ENCODE data around the gene GRIN1.

GRIN1 gene

DNA sequence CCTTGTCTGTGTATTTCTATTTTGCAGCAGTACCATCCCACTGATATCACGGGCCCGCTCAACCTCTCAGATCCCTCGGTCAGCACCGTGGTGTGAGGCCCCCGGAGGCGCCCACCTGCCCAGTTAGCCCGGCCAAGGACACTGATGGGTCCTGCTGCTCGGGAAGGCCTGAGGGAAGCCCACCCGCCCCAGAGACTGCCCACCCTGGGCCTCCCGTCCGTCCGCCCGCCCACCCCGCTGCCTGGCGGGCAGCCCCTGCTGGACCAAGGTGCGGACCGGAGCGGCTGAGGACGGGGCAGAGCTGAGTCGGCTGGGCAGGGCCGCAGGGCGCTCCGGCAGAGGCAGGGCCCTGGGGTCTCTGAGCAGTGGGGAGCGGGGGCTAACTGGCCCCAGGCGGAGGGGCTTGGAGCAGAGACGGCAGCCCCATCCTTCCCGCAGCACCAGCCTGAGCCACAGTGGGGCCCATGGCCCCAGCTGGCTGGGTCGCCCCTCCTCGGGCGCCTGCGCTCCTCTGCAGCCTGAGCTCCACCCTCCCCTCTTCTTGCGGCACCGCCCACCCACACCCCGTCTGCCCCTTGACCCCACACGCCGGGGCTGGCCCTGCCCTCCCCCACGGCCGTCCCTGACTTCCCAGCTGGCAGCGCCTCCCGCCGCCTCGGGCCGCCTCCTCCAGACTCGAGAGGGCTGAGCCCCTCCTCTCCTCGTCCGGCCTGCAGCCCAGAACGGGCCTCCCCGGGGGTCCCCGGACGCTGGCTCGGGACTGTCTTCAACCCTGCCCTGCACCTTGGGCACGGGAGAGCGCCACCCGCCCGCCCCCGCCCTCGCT, 29.0 kb downstream of the GRIN1 start (continued):
- TF ChIP-seq ZNF830 (tag by site-specific recombination; IDR thresholded peaks at IDR 0.05; ENCODE audit: low read depth) (no peak), ZNF184 (tag by site-specific recombination; IDR thresholded peaks at IDR 0.05) (no peak), ZFP37 (tag by site-specific recombination; IDR thresholded peaks at IDR 0.05) (no peak), ZNF138 (tag by site-specific recombination; IDR thresholded peaks at IDR 0.05; ENCODE audit: borderline replicate concordance) (no peak), ZNF600 (tag by site-specific recombination; IDR thresholded peaks at IDR 0.05) (peak; percentile 51; the same call in 1 of the 2 replicates), ZNF530 (tag by site-specific recombination; IDR thresholded peaks at IDR 0.05; ENCODE audit: low read depth) (no peak), ZNF776 (tag by site-specific recombination; IDR thresholded peaks at IDR 0.05; ENCODE audit: borderline replicate concordance) (no peak), ZNF514 (tag by site-specific recombination; IDR thresholded peaks at IDR 0.05) (no peak), ZNF610 (tag by site-specific recombination; IDR thresholded peaks at IDR 0.05; ENCODE audit: borderline replicate concordance) (no peak), ZNF274 (IDR thresholded peaks at IDR 0.05; ENCODE audit: low read length) (no peak), ZNF274 (tag by site-specific recombination; IDR thresholded peaks at IDR 0.05; ENCODE audit: borderline replicate concordance) (no peak), ZNF112 (tag by site-specific recombination; IDR thresholded peaks at IDR 0.05) (no peak), ZNF701 (tag by site-specific recombination; IDR thresholded peaks at IDR 0.05) (no peak), ZNF133 (tag by site-specific recombination; IDR thresholded peaks at IDR 0.05) (no peak), ZNF416 (tag by site-specific recombination; IDR thresholded peaks at IDR 0.05) (no peak), SCRT2 (tag by site-specific recombination; IDR thresholded peaks at IDR 0.05) (no peak), ZNF558 (tag by site-specific recombination; IDR thresholded peaks at IDR 0.05) (no peak), ZNF169 (tag by site-specific recombination; IDR thresholded peaks at IDR 0.05) (no peak), KLF8 (tag by site-specific recombination; IDR thresholded peaks at IDR 0.05) (0 out of 2 replicates have a peak, but pooled peaks have one; percentile 37), MYNN (tag by site-specific recombination; IDR thresholded peaks at IDR 0.05; ENCODE audit: borderline replicate concordance) (no peak), ZNF292 (tag by site-specific recombination; IDR thresholded peaks at IDR 0.05; ENCODE audit: borderline replicate concordance, low read depth) (no peak), ZNF426 (tag by site-specific recombination; IDR thresholded peaks at IDR 0.05) (no peak), ZNF561 (tag by site-specific recombination; IDR thresholded peaks at IDR 0.05; ENCODE audit: borderline replicate concordance) (no peak), KLF9 (tag by site-specific recombination; IDR thresholded peaks at IDR 0.05; ENCODE audit: low read depth) (peak; percentile 60; the same call in 1 of the 2 replicates), ZNF266 (tag by site-specific recombination; IDR thresholded peaks at IDR 0.05; ENCODE audit: low read depth) (no peak), ZNF19 (tag by site-specific recombination; IDR thresholded peaks at IDR 0.05; ENCODE audit: low read depth) (no peak), ZNF302 (tag by site-specific recombination; IDR thresholded peaks at IDR 0.05; ENCODE audit: low read depth) (no peak), ZIC2 (tag by site-specific recombination; IDR thresholded peaks at IDR 0.05) (peak; percentile 76), ZBTB17 (tag by site-specific recombination; IDR thresholded peaks at IDR 0.05) (no peak), ZNF24 (tag by site-specific recombination; IDR thresholded peaks at IDR 0.05) (no peak), SP3 (tag by site-specific recombination; IDR thresholded peaks at IDR 0.05) (peak; percentile 90), ZBTB48 (tag by site-specific recombination; IDR thresholded peaks at IDR 0.05) (no peak)
- TF ChIP-seq, protein P1, sequence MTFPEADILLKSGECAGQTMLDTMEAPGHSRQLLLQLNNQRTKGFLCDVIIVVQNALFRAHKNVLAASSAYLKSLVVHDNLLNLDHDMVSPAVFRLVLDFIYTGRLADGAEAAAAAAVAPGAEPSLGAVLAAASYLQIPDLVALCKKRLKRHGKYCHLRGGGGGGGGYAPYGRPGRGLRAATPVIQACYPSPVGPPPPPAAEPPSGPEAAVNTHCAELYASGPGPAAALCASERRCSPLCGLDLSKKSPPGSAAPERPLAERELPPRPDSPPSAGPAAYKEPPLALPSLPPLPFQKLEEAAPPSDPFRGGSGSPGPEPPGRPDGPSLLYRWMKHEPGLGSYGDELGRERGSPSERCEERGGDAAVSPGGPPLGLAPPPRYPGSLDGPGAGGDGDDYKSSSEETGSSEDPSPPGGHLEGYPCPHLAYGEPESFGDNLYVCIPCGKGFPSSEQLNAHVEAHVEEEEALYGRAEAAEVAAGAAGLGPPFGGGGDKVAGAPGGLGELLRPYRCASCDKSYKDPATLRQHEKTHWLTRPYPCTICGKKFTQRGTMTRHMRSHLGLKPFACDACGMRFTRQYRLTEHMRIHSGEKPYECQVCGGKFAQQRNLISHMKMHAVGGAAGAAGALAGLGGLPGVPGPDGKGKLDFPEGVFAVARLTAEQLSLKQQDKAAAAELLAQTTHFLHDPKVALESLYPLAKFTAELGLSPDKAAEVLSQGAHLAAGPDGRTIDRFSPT (tag by site-specific recombination; IDR thresholded peaks at IDR 0.05), result no peak; the same call in 1 of the 2 replicates
- TF ChIP-seq, protein P2, sequence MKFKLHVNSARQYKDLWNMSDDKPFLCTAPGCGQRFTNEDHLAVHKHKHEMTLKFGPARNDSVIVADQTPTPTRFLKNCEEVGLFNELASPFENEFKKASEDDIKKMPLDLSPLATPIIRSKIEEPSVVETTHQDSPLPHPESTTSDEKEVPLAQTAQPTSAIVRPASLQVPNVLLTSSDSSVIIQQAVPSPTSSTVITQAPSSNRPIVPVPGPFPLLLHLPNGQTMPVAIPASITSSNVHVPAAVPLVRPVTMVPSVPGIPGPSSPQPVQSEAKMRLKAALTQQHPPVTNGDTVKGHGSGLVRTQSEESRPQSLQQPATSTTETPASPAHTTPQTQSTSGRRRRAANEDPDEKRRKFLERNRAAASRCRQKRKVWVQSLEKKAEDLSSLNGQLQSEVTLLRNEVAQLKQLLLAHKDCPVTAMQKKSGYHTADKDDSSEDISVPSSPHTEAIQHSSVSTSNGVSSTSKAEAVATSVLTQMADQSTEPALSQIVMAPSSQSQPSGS (tag by site-specific recombination; IDR thresholded peaks at IDR 0.05; ENCODE audit: low read depth), result no peak
- TF ChIP-seq, protein P3, sequence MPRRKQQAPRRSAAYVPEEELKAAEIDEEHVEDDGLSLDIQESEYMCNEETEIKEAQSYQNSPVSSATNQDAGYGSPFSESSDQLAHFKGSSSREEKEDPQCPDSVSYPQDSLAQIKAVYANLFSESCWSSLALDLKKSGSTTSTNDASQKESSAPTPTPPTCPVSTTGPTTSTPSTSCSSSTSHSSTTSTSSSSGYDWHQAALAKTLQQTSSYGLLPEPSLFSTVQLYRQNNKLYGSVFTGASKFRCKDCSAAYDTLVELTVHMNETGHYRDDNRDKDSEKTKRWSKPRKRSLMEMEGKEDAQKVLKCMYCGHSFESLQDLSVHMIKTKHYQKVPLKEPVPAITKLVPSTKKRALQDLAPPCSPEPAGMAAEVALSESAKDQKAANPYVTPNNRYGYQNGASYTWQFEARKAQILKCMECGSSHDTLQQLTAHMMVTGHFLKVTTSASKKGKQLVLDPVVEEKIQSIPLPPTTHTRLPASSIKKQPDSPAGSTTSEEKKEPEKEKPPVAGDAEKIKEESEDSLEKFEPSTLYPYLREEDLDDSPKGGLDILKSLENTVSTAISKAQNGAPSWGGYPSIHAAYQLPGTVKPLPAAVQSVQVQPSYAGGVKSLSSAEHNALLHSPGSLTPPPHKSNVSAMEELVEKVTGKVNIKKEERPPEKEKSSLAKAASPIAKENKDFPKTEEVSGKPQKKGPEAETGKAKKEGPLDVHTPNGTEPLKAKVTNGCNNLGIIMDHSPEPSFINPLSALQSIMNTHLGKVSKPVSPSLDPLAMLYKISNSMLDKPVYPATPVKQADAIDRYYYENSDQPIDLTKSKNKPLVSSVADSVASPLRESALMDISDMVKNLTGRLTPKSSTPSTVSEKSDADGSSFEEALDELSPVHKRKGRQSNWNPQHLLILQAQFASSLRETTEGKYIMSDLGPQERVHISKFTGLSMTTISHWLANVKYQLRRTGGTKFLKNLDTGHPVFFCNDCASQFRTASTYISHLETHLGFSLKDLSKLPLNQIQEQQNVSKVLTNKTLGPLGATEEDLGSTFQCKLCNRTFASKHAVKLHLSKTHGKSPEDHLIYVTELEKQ (tag by site-specific recombination; IDR thresholded peaks at IDR 0.05; ENCODE audit: borderline replicate concordance), result no peak

Measured in HEK293 (cell line).